ENCODE data around the gene GPRIN1.
A peak's percentile ranks its signal among the peaks of the same experiment; 100 is the strongest.
"Not testable (repeated sequence)": the region's sequence is repeated elsewhere in the genome, so short reads cannot be mapped to it uniquely, and the experiment has no call there.

Gene GPRIN1

GRCh38 chr5:176597417-176598389 lies 12.3 kb downstream of the GPRIN1 start:
- DNase-seq, result no peak

GRCh38 chr5:176596689-176597416 lies 13.1 kb downstream of the GPRIN1 start:
- DNase-seq, result no peak

GRCh38 chr5:176596069-176596644 lies 13.8 kb downstream of the GPRIN1 start:
- no peak for DNase-seq

- DNase-seq, result no peak
Observed at GRCh38 chr5:176595386-176595943, 14.5 kb downstream of the GPRIN1 start.

GRCh38 chr5:176594554-176594953 lies 15.4 kb downstream of the GPRIN1 start:
- DNase-seq, result no peak

GRCh38 chr5:176593273-176593869 lies 16.6 kb downstream of the GPRIN1 start:
- DNase-seq, result no peak

- no peak for DNase-seq
Observed at GRCh38 chr5:176592573-176592972, 17.4 kb downstream of the GPRIN1 start.

GRCh38 chr5:176591667-176592066 lies 18.3 kb downstream of the GPRIN1 start:
- not testable (repeated sequence) for DNase-seq

- DNase-seq, result no peak
Observed at GRCh38 chr5:176590035-176590717, 19.8 kb downstream of the GPRIN1 start.

- no peak for DNase-seq
Observed at GRCh38 chr5:176589039-176589769, 20.8 kb downstream of the GPRIN1 start.

- DNase-seq, result no peak
Observed at GRCh38 chr5:176588297-176588696, 21.7 kb downstream of the GPRIN1 start.

- DNase-seq, result no peak
Observed at GRCh38 chr5:176587398-176587797, 22.6 kb downstream of the GPRIN1 start.

- no peak for DNase-seq
Observed at GRCh38 chr5:176583076-176583475, 26.9 kb downstream of the GPRIN1 start.

- DNase-seq, result no peak
Observed at GRCh38 chr5:176581361-176581760, 28.6 kb downstream of the GPRIN1 start.

- DNase-seq, result no peak
Observed at GRCh38 chr5:176579323-176579722, 30.6 kb downstream of the GPRIN1 start.

- DNase-seq, result peak in 2 of 51 donors; percentile 5 to 14
Observed at GRCh38 chr5:176578391-176578808, 31.6 kb downstream of the GPRIN1 start.

- peak in 5 of 51 donors; percentile 4 to 32 (median 11) for DNase-seq
Observed at GRCh38 chr5:176577312-176578176, 32.4 kb downstream of the GPRIN1 start.

- no peak for DNase-seq
Observed at GRCh38 chr5:176575488-176576422, 34.2 kb downstream of the GPRIN1 start.

All from hypothalamus (tissue), 51 donors.